HepG2 (cell line): Measurements from ENCODE around the gene NUDT1. TPM values are rescaled to one million over a fixed set of nuclear protein-coding genes. Genes with fewer than 3 reads are reported as not detected.

Experiments
- FOXK1 ChIP-seq: sonication (generic); formaldehyde crosslinking; IDR thresholded peaks from 2 replicates; pipeline ENCODE4 v1.4.0; 2020; ENCODE audit warnings: low read depth, missing genetic modification reagents, borderline replicate concordance
- MXI1 ChIP-seq: IDR thresholded peaks from 3 replicates; pipeline ENCODE4 v1.6.1; 2012; ENCODE audit warnings: low read depth, low read length, inconsistent platforms, borderline replicate concordance
- ZNF629 ChIP-seq: sonication (generic); formaldehyde crosslinking; conservative IDR thresholded peaks from 2 replicates; pipeline ENCODE4 v1.5.0; 2020; ENCODE audit warnings: missing genetic modification reagents
- polyA plus RNA-seq, 8 experiments: library from polyadenylated mRNA; depleted of rRNA in 3 of 8; stranded (reverse) in 7 of 8; unstranded in 1 of 8; fragments of >200 nt; fragmentation: Illumina TruSeq in 4 of 8; extraction: Trizol in 4 of 8; gene quantifications; 2 replicates each; pipeline versions ENCODE4 v1.2.1 to v1.2.3, GENCODE V29; 2011 to 2016; ENCODE audit warnings: low read depth in 4 of 8, missing spikeins in 1 of 8, mixed read lengths in 1 of 8; ENCODE audit not compliant: insufficient read depth in 1 of 8
- total RNA-seq, 5 experiments: library from RNA; depleted of rRNA; stranded (reverse); fragments of >200 nt; fragmentation: Illumina TruSeq; extraction: Trizol; gene quantifications; 2 replicates each; pipeline ENCODE4 v1.2.3, GENCODE V29; 2016; ENCODE audit warnings: low read depth in 1 of 5
- TF ChIP-seq, protein P1 (sequence below): sonication (generic); formaldehyde crosslinking; conservative IDR thresholded peaks from 2 replicates; pipeline ENCODE4 v1.8.0; 2022; ENCODE audit warnings: missing genetic modification reagents
- TF ChIP-seq, protein P2 (sequence below): sonication (generic); formaldehyde crosslinking; IDR thresholded peaks from 2 replicates; pipeline ENCODE4 v1.4.0; 2020; ENCODE audit warnings: missing genetic modification reagents, borderline replicate concordance
- TF ChIP-seq, protein P3 (sequence below): sonication (generic); formaldehyde crosslinking; conservative IDR thresholded peaks from 2 replicates; pipeline ENCODE4 v1.4.0; 2020; ENCODE audit warnings: missing genetic modification reagents
- TF ChIP-seq, protein P4 (sequence below): sonication (generic); formaldehyde crosslinking; IDR thresholded peaks from 2 replicates; pipeline ENCODE4 v1.8.0; 2022; ENCODE audit warnings: mild to moderate bottlenecking, missing genetic modification reagents, borderline replicate concordance

NUDT1 gene
- total and polyA plus RNA-seq, 2 of the 13 experiments (the other 11 are each of a cell fraction or from before 2014, with no cell fraction given): 9.1 to 26.8 TPM

DNA sequence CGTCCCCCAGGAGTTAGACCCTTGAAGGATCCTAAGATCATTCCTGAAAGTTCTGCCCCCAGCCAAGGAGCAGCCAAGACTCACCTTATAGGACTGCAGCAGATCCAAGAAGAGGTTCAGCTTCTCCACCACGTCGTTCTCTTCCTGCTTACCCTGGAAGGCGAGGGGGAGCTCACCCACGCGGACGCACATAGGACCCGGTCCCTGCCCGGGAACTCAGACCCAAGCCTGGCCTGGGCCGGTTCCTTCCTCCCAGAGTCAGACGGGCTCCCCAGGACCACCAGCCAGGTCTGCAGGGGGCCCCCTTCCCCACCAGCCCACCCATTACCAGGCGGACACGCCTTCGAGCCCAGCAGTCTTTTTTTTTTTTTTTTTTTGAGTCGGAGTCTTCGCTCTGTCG lies 15.6 kb downstream of the NUDT1 start (continued):
- TF ChIP-seq, protein P1, sequence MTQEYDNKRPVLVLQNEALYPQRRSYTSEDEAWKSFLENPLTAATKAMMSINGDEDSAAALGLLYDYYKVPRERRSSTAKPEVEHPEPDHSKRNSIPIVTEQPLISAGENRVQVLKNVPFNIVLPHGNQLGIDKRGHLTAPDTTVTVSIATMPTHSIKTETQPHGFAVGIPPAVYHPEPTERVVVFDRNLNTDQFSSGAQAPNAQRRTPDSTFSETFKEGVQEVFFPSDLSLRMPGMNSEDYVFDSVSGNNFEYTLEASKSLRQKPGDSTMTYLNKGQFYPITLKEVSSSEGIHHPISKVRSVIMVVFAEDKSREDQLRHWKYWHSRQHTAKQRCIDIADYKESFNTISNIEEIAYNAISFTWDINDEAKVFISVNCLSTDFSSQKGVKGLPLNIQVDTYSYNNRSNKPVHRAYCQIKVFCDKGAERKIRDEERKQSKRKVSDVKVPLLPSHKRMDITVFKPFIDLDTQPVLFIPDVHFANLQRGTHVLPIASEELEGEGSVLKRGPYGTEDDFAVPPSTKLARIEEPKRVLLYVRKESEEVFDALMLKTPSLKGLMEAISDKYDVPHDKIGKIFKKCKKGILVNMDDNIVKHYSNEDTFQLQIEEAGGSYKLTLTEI: no peak
- TF ChIP-seq ZNF629 (CRISPR knock-in tag) (no peak), MXI1 (no peak), FOXK1 (CRISPR knock-in tag) (no peak)
- TF ChIP-seq, protein P2, sequence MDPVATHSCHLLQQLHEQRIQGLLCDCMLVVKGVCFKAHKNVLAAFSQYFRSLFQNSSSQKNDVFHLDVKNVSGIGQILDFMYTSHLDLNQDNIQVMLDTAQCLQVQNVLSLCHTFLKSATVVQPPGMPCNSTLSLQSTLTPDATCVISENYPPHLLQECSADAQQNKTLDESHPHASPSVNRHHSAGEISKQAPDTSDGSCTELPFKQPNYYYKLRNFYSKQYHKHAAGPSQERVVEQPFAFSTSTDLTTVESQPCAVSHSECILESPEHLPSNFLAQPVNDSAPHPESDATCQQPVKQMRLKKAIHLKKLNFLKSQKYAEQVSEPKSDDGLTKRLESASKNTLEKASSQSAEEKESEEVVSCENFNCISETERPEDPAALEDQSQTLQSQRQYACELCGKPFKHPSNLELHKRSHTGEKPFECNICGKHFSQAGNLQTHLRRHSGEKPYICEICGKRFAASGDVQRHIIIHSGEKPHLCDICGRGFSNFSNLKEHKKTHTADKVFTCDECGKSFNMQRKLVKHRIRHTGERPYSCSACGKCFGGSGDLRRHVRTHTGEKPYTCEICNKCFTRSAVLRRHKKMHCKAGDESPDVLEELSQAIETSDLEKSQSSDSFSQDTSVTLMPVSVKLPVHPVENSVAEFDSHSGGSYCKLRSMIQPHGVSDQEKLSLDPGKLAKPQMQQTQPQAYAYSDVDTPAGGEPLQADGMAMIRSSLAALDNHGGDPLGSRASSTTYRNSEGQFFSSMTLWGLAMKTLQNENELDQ: no peak
- TF ChIP-seq, protein P3, sequence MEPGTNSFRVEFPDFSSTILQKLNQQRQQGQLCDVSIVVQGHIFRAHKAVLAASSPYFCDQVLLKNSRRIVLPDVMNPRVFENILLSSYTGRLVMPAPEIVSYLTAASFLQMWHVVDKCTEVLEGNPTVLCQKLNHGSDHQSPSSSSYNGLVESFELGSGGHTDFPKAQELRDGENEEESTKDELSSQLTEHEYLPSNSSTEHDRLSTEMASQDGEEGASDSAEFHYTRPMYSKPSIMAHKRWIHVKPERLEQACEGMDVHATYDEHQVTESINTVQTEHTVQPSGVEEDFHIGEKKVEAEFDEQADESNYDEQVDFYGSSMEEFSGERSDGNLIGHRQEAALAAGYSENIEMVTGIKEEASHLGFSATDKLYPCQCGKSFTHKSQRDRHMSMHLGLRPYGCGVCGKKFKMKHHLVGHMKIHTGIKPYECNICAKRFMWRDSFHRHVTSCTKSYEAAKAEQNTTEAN (CRISPR knock-in tag): no peak
- TF ChIP-seq, protein P4, sequence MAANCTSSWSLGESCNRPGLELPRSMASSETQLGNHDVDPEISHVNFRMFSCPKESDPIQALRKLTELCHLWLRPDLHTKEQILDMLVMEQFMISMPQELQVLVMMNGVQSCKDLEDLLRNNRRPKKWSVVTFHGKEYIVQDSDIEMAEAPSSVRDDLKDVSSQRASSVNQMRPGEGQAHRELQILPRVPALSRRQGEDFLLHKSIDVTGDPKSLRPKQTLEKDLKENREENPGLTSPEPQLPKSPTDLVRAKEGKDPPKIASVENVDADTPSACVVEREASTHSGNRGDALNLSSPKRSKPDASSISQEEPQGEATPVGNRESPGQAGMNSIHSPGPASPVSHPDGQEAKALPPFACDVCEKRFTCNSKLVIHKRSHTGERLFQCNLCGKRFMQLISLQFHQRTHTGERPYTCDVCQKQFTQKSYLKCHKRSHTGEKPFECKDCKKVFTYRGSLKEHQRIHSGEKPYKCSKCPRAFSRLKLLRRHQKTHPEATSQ (CRISPR knock-in tag): no peak
- TF ChIP-seq, all 625 proteins: peak for 0
